Tibial nerve (tissue), 4 donors: ENCODE results near the gene AKAP8L.

Source experiments
- EP300 ChIP-seq, 2 donors: sonication (generic); formaldehyde crosslinking; IDR thresholded peaks; one replicate each; pipeline ENCODE4 v1.6.1; 2017; ENCODE audit warnings: antibody characterized with exemption in 2 of 2, mild to moderate bottlenecking in 1 of 2
- POLR2A ChIP-seq, 2 donors: fragments of 450-650 bp; IDR thresholded peaks; one replicate each; pipeline ENCODE4 v1.6.1; 2017; ENCODE audit warnings: antibody characterized with exemption in 2 of 2, mild to moderate bottlenecking in 2 of 2, moderate library complexity in 2 of 2
- TF ChIP-seq, protein P1 (sequence below), 5 experiments: fragments of 200-600 bp in 3 of 5; fragments of 450-650 bp in 2 of 5; sonication (generic) in 3 of 5; IDR thresholded peaks; one replicate each; pipeline ENCODE4 v1.5.1; 2016 to 2019; ENCODE audit warnings: antibody characterized with exemption in 5 of 5, mild to moderate bottlenecking in 3 of 5, moderate library complexity in 2 of 5

DNA sequence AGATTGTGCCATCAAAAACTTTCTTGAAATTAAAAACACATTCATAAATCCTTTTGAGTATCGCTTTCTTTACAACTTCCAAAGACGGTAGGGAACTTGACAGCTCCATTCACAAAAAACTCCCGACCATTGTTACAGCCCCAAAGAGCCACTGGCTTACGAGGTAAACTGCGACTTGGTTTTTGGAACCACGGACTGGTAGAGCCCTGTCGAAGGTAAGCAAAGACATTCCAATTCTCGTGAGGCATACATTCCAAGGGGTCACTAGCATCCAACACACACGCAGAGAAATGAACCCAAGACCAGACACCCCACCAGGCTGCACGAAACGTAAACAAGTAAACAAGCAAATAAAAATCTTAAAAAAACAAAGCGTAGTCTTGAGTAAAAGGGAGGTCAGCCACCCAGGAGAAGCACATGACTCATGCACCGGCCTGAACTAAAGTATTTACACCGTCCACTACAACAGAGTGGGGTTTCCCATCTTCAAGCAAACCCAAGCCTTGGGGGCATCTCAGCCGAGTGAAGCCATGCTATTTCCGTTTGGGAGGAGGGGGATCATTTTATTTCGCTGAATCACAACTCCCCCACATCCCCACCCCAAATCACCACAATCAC is 87.9 kb downstream of the AKAP8L start:
- TF ChIP-seq, protein P1, sequence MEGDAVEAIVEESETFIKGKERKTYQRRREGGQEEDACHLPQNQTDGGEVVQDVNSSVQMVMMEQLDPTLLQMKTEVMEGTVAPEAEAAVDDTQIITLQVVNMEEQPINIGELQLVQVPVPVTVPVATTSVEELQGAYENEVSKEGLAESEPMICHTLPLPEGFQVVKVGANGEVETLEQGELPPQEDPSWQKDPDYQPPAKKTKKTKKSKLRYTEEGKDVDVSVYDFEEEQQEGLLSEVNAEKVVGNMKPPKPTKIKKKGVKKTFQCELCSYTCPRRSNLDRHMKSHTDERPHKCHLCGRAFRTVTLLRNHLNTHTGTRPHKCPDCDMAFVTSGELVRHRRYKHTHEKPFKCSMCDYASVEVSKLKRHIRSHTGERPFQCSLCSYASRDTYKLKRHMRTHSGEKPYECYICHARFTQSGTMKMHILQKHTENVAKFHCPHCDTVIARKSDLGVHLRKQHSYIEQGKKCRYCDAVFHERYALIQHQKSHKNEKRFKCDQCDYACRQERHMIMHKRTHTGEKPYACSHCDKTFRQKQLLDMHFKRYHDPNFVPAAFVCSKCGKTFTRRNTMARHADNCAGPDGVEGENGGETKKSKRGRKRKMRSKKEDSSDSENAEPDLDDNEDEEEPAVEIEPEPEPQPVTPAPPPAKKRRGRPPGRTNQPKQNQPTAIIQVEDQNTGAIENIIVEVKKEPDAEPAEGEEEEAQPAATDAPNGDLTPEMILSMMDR (IDR thresholded peaks at IDR 0.05) = no peak
- TF ChIP-seq POLR2A (IDR thresholded peaks at IDR 0.05) = no peak
- peak in 1 of 2 donors; percentile 33 for TF ChIP-seq EP300 (IDR thresholded peaks at IDR 0.05)
